GM15510 (cell line): ENCODE data around the gene OSER1.

Experiments used
- POLR2A ChIP-seq: IDR thresholded peaks from 3 replicates; pipeline ENCODE4 v1.6.1; 2011; ENCODE audit warnings: borderline replicate concordance; ENCODE audit not compliant: insufficient read length; ENCODE audit errors: extremely low read depth

The OSER1 gene

DNA sequence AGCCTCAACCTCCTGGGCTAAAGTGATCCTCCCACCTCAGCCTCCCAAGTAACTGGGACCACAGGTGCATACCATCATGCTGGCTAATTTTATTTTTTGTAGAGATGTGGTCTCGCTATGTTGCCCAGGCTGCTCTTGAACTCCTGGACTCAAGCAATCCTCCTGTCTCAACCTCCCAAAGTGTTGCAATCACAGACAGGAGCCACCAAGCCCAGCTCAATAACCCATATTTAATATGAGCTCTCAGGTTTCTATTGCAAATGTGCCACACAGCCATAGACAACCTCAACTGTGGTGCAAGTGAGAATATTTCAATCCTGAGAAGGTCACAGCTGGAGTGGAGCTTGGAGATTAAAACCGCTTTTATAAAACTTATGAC lies 38.0 kb downstream of the OSER1 start:
- no peak for TF ChIP-seq POLR2A

DNA sequence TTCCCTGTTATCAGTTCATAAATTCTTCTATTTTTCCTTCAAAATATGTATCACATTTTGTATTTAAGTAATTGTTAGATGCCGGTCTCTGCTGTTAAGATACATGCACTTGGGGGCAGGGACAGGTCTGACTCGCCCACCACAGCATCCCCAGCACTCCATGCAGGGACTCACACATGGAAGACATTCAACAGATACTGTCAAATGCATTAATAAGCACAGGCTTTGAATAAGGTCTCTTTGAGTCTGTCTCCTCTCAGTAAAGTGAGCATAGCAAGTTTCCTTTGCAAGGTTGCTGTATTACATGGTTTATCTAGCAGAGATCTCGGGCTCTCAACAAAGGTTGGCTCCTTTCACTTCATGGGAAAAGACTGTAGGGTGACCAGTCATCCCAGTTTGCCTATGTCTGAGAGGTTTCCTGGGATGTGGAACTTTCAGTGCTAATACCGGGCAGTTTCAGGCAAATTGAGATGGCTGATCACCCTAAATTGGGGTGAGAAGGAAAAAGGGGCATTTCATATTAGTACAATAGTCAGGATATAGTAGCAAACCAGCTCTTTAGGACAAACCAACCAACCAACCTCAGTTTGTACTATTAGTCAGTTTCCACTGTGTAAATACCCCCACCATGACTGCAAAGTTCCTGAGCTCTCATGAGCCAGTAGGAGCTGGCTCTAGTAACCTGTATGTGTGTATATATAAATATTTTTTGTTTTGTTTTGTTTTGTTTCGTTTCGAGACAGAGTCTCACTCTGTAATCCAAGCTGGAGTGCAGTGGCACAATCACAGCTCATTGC lies 38.6 kb downstream of the OSER1 start:
- TF ChIP-seq POLR2A, result no peak

DNA sequence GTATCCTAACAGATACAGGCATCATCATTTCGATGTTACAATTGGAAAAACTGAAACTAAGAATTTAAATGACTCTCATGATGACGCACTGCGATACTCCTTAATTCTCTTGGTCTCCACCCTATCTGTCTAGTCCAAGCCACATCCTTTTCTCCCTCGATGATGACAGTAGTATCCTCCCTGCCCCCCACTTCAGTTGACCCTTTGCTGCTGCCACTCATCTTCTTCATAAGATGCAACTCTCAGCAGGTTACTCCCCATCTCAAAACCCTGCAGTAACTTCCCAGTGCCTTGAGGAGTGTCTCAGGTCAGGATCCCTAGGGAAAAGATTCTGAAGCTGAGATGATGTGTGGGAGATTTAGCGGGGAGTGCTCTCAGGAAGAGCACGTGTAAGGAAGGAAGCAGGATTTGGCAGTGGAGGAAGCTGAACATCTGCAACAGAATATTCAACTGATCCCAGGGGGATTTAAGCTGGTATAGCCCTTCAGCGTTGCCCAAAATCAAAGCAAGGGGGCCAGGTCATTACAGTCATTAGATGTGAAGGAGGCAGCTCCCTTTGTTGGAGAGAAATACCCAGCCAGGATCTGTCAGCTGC lies 39.7 kb downstream of the OSER1 start:
- TF ChIP-seq POLR2A, result no peak

DNA sequence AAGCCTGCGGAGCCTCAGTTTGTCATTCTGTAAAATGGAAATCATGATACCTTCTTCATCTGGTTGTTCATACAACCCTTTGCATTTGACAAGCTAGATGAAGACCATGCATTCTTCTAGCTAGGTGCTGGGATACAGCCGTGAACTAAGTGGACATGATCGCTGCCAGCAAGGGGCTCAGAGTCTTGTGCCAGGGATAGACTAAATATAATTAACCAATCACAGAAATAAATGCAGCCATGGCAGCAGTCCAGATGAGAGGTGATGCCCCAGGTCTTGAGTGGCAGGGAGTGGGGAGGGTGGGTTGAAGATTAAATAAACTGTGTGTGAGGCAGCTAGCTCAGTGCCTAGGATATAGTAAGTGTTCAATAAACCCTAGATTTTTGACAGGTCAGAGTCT lies 42.8 kb downstream of the OSER1 start:
- no peak for TF ChIP-seq POLR2A

DNA sequence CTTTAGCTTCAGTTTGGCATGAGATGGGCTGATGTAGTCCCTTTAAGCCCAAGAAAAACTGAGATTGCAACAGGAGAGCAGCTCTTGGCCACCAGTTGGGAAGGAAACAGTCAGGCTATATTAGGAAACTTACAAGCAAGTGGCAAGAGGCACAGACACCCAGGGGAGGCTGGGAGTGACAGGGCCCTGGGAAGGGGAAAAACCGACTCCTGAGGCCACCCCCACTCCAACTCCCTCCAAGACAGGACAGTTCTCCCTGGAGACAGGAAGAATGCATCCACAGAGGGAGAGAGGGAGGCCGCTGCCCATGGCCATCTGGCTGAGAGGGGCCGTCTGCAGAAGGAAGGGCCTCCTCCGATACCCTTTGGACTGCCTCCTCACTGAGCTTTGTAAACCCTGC lies 44.1 kb downstream of the OSER1 start:
- TF ChIP-seq POLR2A, result no peak

DNA sequence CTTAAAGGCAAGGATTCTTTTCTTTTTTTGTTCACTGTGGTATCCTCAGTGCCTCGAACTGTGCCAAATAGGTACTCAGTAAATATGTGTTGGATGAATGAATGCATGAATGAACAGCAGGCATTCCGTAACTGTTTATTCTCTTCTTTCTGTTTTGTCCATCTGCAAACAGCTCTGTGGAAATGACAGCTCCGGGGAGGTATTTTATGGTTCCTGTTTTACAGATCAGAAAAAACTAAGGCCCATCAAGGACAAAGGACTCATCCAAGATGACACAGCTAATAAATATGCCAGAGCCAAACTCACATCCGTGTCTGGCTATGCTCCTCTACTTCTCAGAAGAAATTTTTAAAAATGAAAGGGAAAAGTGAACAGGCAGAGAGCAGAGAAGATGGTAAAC lies 44.6 kb downstream of the OSER1 start:
- TF ChIP-seq POLR2A, result no peak

DNA sequence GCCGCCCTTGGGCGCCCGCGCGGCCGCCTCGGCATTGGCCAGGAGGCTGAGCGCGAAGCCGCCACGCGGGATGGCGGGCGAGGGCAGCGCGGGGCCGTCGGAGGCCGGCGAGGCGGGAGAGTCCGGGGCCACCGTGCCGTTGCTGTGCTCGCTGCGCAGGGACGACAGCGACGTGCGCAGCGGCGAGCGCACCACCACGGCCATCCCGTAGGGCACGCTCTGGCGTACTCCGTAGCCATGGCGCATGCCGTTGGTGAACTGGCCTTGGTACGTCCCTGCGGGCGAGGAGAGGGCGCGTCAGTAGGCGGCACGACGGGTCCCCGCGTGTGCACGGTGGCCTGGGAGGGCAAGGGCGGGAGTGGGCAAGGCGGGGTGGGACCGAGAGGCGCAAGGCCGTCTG lies 50.4 kb downstream of the OSER1 start:
- no peak for TF ChIP-seq POLR2A

DNA sequence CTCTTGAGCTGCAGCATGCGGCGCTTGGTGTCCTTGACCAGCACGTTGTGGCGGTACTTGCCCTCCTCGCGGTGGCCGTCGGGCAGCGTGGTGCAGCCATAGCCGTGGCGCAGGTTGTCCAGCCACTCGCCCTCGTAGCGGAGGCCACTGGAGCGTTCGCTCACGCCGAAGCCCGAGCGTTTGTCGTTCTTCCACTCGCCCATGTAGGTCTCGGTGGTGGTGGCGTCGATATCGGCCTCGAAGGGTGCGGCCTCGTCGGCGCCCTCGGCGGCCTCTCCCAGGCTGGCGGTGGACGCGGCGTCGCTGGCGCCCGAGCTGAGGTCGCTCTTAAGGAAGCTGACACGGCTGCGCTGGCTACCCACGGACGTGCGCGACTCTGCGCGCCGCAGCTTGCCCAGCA lies 50.9 kb downstream of the OSER1 start:
- no peak for TF ChIP-seq POLR2A

DNA sequence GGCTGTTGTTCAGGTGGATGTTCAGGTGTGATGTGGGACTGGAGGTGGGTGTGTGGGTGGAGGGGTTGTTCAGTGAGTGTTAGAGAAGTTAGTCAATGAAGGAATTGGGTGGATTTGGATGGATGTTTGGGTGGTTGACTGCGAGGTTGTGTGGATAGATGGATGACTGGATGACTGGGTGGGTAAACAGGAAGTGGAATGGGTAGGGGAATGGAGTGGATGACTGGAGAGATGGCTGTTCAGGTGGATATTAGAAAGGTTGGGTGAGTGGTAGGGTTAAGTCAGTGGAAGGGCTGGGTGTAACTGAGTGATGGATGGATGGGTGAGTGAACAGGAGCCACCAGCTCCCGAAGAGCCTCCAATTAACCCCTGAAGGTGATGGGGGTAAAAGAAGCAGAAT lies 51.4 kb downstream of the OSER1 start:
- TF ChIP-seq POLR2A, result no peak

DNA sequence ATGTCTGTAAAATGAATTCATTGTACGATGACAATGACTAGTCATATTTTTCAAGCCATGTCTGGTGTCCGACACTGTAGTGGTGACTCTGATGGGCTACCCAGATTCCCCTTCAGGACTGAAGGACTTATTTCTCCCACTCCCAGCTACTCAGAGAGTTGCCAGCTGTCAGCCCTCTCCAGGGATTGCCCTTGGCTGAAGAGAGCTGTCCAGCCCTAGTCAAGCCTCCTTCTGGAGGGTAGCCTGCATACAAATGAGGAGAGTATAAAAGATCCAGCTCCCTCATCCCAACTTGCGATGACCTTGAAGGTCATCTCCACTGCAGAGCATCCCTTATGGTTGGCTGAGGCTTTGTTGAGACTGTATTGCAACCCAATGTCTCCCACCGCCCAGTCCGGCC lies 53.5 kb downstream of the OSER1 start:
- no peak for TF ChIP-seq POLR2A

DNA sequence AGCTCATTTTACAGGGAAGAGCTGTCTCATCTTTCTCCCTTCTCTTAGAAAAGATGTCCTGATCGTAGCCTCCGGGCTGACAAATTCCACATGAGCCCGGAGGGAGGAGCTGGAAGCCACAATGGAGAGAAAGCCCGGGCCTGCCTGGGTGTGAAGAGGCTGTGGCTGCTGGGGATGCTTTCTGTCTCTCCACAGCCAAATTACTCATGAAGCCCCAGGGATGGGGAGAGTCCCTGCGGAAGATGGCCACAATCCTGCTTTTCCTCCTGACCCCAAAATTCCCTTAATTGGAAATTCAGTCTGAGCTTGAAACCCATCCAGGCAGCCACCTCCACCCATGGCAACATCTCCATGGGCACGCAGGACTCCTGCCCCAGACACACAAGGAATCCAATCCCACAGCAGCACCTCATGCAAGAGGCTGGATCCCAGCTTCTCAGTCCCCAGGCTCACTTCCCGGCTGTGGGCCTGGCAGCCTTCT lies 56.0 kb downstream of the OSER1 start:
- no peak for TF ChIP-seq POLR2A

DNA sequence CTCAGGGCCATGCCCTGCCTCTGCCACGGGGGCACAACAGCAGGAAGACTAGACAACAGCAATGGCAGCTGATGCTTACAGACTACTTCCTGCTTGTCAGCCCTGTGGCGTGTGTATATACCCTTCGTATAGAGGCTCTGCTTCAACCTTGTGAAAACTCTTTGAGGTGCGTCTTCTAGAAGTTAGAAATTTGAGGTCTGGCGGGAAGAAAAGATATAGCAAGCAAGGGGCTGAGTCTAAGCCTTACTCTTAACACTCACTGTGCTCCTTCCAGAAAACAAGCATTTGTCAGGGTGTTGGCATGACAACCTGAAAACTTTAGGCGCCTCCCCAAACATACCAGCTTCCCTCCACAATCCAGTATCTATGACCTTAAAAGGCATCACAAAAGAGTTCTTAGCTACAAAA lies 56.9 kb downstream of the OSER1 start:
- no peak for TF ChIP-seq POLR2A

DNA sequence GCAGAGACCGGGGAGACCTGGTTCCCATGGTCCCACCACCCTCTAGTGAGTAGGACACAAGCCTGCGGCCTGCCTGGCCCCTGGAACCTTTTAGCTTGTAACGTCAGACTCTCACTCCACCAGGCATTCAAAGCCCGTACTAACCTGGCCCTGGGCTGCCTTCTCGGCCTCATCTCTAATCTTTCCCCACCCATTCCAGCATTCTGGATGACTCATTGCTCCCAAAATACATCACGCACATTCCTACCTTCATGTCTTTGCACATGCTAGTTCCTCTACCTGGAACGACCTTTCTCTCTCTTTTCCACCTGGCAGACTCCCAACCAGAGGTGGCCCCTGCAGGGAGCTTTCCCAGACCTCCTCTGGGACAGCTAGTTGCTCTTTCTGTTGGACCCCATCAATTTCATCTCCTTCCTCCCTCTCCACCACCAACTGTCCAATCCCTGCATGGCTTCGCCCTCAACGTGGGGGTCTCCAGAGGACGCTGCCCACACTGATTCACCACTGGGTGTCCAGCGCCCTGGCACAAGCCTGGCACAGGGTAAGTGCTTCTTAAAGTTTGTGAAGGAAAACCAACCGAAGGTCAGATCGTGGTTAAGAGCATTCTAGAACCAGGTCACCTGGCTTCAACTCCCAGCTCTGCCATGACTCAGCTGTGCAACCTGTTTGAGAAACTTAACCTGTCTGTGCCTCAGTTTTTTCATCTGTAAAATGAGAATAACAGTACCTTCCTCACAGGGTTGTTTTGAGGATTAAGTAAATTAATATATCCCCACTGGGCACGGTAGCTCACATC lies 58.8 kb downstream of the OSER1 start:
- no peak for TF ChIP-seq POLR2A

DNA sequence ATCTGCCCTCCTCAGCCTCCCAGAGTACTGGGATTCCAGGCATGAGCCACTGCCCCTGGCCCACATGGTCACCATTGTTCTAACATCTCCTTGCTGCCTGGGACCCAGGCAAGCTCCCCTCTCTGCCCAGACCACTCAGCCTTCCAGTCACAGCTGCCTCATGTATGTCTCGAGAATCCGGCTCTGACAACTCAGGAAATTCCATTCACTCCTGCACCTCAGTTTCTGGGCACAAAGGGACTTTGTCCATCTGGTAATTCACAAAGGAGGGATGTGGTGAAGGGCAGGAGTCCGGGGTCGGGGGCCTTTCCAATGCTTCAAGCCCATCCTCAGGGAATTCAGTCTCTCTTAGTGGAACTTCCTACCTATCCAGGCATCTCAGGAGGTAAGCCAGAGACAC lies 64.3 kb downstream of the OSER1 start:
- no peak for TF ChIP-seq POLR2A
